ENCODE results near the gene YBX2.

The YBX2 gene

DNA sequence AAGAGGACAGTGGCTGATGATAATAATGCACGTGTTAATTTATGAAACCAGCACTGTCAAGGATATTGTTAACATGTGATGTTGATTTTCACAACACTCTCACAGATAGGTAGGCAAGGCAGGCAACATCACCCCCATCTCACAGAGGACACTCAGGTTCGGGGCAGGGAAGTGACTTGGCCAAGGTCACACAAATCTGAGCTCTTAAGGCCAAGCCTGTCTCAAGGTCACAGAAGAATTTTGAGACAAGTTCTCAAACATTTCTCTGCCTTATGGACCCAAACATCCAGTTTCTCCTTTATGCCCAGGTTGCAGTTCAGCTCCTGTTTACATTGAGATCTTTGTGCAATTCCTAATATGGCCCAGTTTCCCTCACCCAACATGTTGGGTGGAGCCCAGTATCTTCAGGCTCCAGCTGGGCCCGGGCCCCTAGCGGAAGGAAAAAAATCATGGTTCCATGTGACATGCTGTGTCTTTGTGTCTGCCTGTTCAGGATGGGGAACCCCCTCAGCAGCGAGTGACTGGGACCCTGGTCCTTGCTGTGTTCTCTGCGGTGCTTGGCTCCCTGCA, 11.6 kb downstream of the YBX2 start:
- H3K27ac Mint-ChIP-seq, result no peak overlapping the region
- peaks cover 16% of the 10 kb centered on the region for H3K4me1 Mint-ChIP-seq
- H3K36me3 Mint-ChIP-seq (ENCODE audit: low read depth), result peaks cover 3% of the 10 kb centered on the region
- TF ChIP-seq, protein P1, sequence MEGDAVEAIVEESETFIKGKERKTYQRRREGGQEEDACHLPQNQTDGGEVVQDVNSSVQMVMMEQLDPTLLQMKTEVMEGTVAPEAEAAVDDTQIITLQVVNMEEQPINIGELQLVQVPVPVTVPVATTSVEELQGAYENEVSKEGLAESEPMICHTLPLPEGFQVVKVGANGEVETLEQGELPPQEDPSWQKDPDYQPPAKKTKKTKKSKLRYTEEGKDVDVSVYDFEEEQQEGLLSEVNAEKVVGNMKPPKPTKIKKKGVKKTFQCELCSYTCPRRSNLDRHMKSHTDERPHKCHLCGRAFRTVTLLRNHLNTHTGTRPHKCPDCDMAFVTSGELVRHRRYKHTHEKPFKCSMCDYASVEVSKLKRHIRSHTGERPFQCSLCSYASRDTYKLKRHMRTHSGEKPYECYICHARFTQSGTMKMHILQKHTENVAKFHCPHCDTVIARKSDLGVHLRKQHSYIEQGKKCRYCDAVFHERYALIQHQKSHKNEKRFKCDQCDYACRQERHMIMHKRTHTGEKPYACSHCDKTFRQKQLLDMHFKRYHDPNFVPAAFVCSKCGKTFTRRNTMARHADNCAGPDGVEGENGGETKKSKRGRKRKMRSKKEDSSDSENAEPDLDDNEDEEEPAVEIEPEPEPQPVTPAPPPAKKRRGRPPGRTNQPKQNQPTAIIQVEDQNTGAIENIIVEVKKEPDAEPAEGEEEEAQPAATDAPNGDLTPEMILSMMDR (IDR thresholded peaks at IDR 0.05; ENCODE audit: unreplicated experiment in 3 of 3), result no peak
- H3K4me3 Mint-ChIP-seq, result peak overlapping the region; percentile 86 to 87 (median 86)
- peaks cover 29% of the 10 kb centered on the region for H3K27me3 Mint-ChIP-seq (ENCODE audit: low read depth)
- no peaks in the 10 kb centered on the region for H3K9me3 Mint-ChIP-seq

DNA sequence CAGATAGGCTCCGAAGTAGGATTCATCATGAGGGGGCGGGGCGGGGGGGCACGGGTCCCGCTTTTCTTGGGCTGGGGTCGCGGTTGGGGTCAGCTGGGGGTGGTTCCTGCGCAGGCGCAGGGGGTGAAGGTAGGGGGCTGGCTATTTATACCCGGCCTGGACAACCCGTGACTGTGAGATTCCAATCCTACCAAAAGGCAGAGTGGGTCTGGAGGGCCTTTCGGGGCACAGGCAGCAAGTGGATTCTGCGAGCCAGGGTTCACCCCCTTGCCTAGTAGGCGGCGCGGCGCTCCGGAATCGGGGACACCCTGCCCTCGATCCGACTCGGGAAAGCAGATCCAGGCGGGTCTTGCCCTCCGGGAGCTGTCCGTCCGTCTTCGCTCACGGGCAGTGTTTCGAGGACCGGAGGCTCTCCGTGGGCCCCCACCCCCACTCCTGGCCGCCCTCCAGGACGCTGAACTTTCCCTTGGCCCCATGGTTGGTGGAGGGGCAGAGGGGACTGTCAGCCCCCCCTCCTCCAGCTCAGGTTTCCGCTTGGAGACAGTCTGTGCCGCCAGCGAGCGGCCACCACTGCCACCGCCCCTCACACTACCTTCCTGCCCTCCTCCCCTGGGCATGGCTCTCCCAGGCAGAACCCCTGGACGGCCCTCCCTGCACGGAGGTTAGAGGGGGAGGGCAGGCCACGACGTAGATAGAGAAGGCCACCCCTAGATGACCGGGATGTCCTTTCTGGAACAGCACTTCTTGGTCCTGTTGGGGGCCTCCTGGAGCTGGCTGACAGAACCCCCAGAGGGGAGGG, 12.3 kb downstream of the YBX2 start:
- Mint-ChIP-seq H3K27me3 (ENCODE audit: low read depth) (peaks cover 26% of the 10 kb centered on the region), H3K4me3 (peak overlapping the region; percentile 86 to 87 (median 86)), H3K27ac (no peak overlapping the region), H3K4me1 (peaks cover 16% of the 10 kb centered on the region), H3K9me3 (no peaks in the 10 kb centered on the region), H3K36me3 (ENCODE audit: low read depth) (peaks cover 3% of the 10 kb centered on the region)
- TF ChIP-seq, protein P1 (IDR thresholded peaks at IDR 0.05; ENCODE audit: unreplicated experiment in 3 of 3), result no peak

DNA sequence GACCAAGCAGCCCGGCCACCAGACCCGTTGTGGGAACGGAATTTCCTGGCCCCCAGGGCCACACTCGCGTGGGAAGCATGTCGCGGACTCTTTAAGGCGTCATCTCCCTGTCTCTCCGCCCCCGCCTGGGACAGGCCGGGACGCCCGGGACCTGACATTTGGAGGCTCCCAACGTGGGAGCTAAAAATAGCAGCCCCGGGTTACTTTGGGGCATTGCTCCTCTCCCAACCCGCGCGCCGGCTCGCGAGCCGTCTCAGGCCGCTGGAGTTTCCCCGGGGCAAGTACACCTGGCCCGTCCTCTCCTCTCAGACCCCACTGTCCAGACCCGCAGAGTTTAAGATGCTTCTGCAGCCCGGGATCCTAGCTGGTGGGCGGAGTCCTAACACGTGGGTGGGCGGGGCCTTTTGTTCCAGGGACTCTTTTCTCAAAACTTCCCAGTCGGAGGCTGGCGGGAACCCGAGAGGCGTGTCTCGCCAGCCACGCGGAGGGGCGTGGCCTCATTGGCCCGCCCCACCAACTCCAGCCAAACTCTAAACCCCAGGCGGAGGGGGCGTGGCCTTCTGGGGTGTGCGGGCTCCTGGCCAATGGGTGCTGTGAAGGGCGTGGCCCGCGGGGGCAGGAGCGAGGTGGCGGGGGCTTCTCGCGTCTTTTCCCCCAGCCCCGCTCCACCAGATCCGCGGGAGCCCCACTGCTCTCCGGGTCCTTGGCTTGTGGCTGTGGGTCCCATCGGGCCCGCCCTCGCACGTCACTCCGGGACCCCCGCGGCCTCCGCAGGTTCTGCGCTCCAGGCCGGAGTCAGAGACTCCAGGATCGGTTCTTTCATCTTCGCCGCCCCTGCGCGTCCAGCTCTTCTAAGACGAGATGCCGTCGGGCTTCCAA, 13.1 kb downstream of the YBX2 start, which contains the start of gene SLC2A4:
Gene SLC2A4 (plus strand): TSS at position 645 of the 879 bp plus-strand sequence. CDS start 217 bp downstream, at position 862.
- peak within 1 kb of the TSS in 2 of 3 experiments; percentile 47 to 76 for H3K27ac Mint-ChIP-seq
- peaks cover 20% of the 10 kb centered on the region for H3K27me3 Mint-ChIP-seq (ENCODE audit: low read depth)
- no peaks in the 10 kb centered on the region for H3K9me3 Mint-ChIP-seq
- peaks cover 2% of the 10 kb centered on the region for H3K36me3 Mint-ChIP-seq (ENCODE audit: low read depth)
- H3K4me3 Mint-ChIP-seq, result peak within 1 kb of the TSS; percentile 86 to 87 (median 86)
- peaks cover 16% of the 10 kb centered on the region for H3K4me1 Mint-ChIP-seq
- TF ChIP-seq, protein P1 (IDR thresholded peaks at IDR 0.05; ENCODE audit: unreplicated experiment in 3 of 3), result no peak

DNA sequence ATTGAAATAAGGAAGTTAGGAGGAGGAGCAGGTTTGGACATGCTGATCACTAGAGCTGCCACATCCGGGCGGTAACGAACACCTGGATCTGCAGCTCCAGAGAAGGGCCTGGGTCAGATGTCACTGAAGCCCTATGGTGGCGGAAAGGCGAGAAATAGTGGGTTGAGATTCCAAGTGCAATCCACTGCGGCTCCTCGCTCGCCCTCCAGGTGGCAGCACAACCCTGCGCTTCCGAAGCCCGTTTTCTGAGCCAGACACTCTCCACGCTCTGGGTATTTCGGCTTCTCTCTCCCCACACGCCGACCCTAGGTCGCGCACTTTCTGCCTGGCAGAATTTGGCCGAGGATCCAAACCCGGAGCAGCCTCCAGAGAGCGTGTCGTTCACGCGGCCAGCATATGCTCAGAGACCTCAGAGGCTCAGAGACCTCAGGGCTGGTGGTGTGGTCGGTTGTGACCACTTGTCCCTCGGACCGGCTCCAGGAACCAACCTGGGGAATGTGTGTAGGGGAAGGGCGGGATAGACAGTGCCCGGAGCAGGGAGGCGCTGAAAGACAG, 13.8 kb downstream of the YBX2 start:
- peak overlapping the region; percentile 86 to 87 (median 86) for H3K4me3 Mint-ChIP-seq
- no peaks in the 10 kb centered on the region for H3K9me3 Mint-ChIP-seq
- peak overlapping the region in 2 of 3 experiments; percentile 47 to 61 for H3K27ac Mint-ChIP-seq
- H3K36me3 Mint-ChIP-seq (ENCODE audit: low read depth), result no peaks in the 10 kb centered on the region
- TF ChIP-seq, protein P1 (IDR thresholded peaks at IDR 0.05; ENCODE audit: unreplicated experiment in 3 of 3), result peak; percentile 81 to 86 (median 82)
- H3K4me1 Mint-ChIP-seq, result peaks cover 16% of the 10 kb centered on the region
- peaks cover 19% of the 10 kb centered on the region for H3K27me3 Mint-ChIP-seq (ENCODE audit: low read depth)

DNA sequence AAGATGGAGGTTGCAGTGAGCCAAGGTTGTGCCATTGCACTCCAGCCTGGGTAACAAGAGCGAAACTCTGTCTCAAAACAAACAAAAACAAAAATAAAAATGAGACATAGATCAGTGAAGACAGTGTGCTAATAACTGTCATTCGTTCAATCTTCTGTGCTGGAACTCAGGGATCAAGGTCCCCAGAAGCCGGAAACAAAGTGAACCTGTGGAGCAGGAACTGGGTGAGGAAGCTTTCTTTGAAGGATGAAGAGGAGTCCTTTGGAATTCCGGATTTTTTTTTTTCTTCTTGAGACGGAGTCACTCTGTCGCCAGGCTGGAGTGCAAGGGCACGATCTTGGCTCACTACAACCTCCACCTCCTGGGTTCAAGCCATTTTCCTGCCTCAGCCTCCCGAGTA, 15.0 kb downstream of the YBX2 start:
- H3K9me3 Mint-ChIP-seq, result no peaks in the 10 kb centered on the region
- H3K36me3 Mint-ChIP-seq (ENCODE audit: low read depth), result no peaks in the 10 kb centered on the region
- no peak overlapping the region for H3K27ac Mint-ChIP-seq
- H3K27me3 Mint-ChIP-seq (ENCODE audit: low read depth), result peaks cover 21% of the 10 kb centered on the region
- peaks cover 16% of the 10 kb centered on the region for H3K4me1 Mint-ChIP-seq
- H3K4me3 Mint-ChIP-seq, result no peak overlapping the region
- TF ChIP-seq, protein P1 (IDR thresholded peaks at IDR 0.05; ENCODE audit: unreplicated experiment in 3 of 3), result no peak
